ENCODE results near the gene SUN1.

Gene SUN1

DNA sequence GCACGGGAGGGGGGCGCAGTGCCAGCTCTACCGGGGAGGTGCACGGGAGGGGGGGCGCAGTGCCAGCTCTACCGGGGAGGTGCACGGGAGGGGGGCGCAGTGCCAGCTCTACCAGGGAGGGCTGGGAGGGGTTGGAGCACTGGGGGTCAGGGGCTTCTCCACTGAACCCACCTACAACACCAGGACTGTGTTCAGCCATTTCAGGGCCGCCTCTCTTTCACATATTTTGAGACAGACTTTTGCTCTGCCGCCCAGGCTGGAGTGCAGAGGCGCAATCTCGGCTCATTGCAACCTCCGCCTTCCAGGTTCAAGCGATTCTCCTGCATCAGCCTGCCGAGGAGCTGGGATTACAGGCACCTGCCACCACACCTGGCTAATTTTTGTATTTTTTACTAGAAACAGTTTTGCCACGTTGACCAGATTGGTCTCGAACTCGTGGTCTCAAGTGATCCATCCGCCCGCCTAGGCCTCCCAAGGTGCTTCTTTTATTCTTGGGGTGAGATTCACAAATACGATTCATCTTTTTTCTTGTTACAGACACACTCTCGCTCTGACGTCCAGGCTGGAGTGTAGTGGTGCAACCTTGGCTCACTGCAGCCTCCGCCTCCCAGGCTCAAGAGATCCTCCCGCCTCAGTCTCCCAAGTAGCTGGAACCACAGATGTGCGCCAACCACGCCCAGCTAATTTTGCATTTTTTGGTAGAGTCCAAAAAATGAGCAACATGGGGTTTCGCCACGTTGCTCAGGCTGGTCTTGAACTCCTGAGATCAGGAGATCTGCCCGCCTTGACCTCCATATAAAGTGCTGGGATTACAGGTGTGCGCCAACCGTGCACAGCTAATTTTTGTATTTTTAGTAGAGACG, 85.2 kb downstream of the SUN1 start:
- no peak for DNase-seq (ENCODE audit: low read depth)
- H3K4me3 ChIP-seq (ENCODE audit: low read length): no peak overlapping the region
- TF ChIP-seq, protein P1, sequence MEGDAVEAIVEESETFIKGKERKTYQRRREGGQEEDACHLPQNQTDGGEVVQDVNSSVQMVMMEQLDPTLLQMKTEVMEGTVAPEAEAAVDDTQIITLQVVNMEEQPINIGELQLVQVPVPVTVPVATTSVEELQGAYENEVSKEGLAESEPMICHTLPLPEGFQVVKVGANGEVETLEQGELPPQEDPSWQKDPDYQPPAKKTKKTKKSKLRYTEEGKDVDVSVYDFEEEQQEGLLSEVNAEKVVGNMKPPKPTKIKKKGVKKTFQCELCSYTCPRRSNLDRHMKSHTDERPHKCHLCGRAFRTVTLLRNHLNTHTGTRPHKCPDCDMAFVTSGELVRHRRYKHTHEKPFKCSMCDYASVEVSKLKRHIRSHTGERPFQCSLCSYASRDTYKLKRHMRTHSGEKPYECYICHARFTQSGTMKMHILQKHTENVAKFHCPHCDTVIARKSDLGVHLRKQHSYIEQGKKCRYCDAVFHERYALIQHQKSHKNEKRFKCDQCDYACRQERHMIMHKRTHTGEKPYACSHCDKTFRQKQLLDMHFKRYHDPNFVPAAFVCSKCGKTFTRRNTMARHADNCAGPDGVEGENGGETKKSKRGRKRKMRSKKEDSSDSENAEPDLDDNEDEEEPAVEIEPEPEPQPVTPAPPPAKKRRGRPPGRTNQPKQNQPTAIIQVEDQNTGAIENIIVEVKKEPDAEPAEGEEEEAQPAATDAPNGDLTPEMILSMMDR (conservative IDR thresholded peaks at IDR 0.05; ENCODE audit: low read length): no peak

DNA sequence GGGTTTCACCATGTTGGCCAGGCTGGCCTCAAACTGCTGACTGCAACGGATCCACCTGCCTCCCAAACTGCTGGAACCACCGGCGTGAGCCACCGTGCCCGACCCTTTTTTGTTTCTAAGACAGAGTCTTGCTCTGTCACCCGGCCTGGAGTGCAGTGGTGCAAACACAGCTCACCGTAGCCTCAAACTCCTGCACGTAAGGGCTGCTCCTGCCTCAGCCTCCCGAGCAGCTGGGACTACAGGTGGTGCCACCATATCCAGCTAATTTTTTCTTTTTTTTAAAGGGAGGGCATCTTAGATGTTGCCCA, 85.8 kb downstream of the SUN1 start:
- no peak overlapping the region for H3K4me3 ChIP-seq (ENCODE audit: low read length)
- DNase-seq (ENCODE audit: low read depth): no peak
- TF ChIP-seq, protein P1 (conservative IDR thresholded peaks at IDR 0.05; ENCODE audit: low read length): no peak

DNA sequence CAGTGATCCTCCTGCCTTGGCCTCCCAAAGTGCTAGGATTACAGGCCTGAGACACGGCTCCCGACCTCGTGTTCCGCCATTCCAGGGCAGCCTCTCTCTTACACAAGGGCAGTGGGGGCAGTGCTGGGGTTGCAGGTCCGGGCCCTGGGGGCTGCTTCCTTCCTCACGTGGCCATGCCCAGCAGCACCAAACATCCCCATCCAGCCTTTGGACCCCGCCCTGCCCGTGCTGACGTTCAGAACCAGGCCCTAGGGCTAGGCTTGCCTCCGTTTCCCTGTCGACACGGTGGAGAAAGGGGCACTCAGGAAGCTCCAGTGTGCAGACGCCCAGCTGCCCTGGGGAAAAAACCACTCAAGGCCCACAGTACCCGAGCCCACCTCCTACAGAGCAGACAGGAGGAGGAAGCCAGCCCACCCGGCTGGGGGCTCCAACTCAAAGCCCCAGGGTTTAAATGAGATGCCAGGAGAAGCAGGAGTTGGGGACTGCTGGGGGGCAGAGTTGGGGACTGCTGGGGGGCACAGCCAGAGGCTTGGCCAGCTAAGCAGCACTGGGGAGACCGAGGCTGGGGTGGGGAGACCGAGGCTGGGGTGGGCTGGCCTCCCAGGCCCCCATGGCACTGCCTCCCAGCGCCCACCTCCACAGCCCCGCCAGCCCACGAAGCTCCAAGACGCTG, 86.3 kb downstream of the SUN1 start:
- TF ChIP-seq, protein P1 (conservative IDR thresholded peaks at IDR 0.05; ENCODE audit: low read length): no peak
- no peak overlapping the region for H3K4me3 ChIP-seq (ENCODE audit: low read length)
- DNase-seq (ENCODE audit: low read depth): no peak

DNA sequence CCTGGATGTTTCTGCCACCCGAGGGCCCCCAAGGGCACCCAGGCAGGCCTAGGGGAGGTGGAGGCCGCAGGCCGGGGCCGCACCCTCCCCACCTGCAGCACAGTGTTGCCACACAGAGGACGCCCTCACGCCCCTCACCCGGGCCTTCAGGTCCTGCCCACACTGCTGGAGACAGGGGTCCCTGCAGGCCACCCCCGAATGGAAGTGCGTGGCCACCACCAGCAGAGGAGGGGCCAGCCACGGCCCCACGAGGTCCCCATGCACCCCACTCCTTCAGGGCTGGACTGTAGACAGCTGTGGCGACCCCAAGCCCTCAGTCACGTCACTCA, 86.8 kb downstream of the SUN1 start:
- H3K4me3 ChIP-seq (ENCODE audit: low read length): no peak overlapping the region
- TF ChIP-seq, protein P1 (conservative IDR thresholded peaks at IDR 0.05; ENCODE audit: low read length): no peak
- no peak for DNase-seq (ENCODE audit: low read depth)

DNA sequence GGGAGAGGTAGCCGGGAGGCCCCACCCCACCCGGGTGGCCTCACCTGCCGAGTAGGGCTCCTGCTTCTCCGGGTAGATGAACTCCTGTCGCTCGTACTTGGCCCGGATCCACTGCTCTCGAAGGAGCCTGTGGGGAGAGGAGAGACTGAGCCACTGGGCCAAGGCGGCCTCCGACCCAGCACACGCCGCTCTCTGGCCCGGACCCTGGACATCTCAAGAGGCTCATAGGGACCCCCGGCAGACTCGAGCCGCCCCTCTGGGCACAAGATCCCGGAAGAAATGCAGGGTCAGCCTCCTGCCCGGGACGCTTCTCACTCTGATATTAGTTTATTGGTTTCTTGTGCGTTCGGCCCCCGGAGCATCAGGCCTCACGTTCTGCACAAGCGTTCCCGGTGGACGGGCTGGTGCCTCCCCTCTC, 87.7 kb downstream of the SUN1 start:
- H3K4me3 ChIP-seq (ENCODE audit: low read length): no peak overlapping the region
- TF ChIP-seq, protein P1 (conservative IDR thresholded peaks at IDR 0.05; ENCODE audit: low read length): no peak
- no peak for DNase-seq (ENCODE audit: low read depth)

DNA sequence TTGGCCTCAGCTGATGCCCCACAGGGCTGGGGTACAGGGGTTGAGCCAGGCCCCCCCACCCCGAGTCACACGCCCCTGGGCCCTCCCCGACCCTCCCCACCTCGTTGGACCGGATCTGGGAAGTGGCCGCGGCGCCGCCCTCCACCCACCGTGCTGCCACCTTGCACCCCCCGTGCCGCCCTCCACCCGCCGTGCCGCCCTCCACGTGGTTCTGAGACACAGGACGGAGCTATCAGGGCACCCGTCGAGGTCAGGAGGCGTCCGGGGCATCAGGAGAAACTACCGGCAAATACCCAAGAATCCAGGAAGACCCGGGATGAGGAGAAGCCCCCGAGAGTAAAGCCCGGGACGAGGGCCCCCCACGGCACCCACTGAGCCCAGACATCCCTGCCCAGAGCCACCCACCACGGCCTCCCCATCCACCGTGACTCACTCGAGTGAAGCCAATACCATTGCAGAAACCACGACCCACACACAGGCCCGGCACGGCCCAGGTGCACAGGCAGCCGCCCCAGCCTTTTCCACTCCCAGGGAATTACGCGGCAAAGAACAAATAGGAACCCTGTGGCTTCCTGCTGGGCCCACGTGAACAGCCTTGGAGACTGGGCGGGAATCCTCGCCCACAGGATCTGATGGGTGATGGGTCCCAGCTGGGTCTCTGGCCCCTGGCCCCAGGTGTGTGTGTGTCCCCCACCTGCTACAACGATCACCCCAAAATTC, 88.2 kb downstream of the SUN1 start:
- no peak overlapping the region for H3K4me3 ChIP-seq (ENCODE audit: low read length)
- TF ChIP-seq, protein P1 (conservative IDR thresholded peaks at IDR 0.05; ENCODE audit: low read length): no peak
- no peak for DNase-seq (ENCODE audit: low read depth)

All from AG10803 (cell line).